Stimulated activated CD8-positive, alpha-beta memory T cell treated with anti-CD3 and anti-CD28 coated beads, Interleukin-7, amount 100 ng/mL, for 24 hours (primary cell): ENCODE results near the gene VPS35L.

Experiments
- DNase-seq: peaks from one replicate; pipeline ENCODE4 v3.0.0-alpha.2; 2020; ENCODE audit warnings: low read depth

VPS35L gene

DNA sequence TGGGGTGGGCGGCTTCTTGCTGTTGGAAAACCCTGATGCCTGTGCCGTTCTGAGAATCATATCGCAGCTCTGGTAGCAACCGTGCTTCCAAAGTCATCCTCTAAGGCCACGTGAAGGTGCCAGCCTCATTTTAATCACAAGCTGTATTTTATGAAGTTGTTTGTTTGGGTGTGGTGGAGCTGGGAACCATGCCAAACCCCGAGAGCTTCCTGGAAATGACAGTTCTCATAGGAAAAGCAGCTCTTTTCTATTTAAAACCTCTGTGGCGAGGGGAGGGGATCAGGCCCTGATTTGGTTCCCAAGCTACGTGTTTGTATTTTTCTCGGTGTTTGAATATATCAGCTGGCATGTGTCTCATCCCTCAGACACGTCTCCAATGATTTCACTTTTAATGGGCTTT lies 140.8 kb downstream of the VPS35L start:
- peak; percentile 11 for DNase-seq

DNA sequence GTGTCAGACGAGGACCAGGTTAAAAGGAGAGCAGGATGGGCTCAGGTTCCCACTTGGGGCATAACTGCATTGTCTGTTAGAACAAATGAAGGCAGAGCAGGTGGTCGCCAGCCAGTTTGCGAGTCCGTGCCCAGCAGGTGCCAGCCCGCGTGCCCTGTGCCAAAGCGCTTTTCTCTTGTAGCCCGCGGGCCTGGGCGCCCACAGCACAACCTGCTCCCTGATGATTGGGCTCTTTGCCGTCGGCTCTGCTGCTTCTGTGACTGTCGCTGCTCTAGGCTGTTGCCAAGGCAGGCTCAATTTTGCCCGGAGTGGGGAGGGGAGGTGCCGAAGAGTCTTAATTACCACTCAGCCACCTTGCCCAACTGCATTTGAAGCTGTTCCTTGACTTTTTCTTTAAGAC lies 141.5 kb downstream of the VPS35L start:
- DNase-seq: no peak

DNA sequence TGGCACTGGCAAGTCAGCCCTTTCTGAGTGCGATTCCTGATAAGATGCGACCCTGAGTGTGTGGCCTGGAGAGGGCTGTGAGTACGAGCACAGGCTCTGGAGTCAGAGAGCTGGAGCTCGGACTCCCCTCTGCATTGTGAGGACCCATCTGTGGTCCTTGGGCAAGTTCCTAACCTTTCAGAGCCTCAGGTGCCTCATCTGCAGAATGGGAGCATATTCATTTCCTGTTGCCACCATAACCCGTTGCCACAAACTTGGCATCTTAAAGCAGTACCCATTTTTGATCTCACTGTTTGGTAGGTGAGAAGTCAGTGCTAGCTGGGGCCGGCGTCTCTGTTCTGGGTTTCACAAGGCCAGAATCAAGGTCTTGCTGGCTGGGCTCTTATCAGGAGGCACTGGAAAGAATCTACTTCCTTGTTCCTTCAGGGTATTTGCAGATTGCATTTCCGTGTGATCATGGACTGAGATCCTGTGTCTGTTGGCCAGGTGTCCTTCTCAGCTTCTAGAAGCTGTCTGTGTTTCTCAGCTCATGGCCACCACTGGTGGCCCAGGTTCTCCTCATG lies 142.3 kb downstream of the VPS35L start:
- no peak for DNase-seq

DNA sequence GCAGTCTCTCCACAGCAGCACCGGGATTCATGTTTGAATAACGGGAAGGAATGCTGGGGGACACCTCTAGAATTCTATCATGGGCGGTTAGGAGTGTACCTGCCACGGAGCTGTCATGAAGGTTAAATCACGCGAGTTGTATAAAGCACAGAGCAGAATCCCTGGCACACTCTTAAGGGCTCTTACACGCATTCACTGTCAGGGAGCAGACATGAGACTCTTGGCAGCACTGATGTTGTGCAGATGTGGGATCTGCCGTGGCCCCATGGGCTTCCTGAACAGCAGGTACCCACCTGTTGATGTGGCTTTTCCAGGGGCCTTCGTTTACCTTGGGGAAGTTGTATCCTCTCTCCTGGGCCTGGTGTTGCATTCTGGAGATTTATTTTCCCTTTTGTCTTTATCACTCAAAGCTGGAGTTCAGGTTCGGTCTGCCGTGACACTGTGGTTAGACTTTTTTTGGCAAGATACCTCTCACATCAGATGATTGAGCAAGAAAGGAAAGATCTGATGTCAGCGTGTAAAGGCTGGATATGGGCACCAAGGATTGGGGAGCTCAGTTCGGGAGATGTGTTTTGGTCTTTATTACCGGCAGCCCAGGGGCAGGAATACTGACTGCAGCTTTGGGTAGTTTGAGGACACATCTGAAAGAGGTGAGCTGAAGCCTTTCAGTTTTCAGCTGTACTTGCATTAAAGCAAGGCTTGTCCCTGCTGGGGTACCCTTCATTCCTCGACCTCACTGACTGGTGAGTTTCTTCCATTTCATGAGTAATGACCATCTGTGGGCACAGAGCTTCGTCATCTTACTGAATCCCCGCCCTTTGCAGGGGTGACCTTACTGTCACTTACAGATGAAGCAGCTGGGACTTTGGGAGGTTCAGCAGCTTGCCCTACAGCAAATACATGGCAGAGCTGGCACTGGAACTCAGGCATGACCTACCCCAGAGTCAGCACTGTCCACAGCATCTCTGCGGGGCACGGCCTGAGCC lies 143.3 kb downstream of the VPS35L start:
- DNase-seq: no peak

DNA sequence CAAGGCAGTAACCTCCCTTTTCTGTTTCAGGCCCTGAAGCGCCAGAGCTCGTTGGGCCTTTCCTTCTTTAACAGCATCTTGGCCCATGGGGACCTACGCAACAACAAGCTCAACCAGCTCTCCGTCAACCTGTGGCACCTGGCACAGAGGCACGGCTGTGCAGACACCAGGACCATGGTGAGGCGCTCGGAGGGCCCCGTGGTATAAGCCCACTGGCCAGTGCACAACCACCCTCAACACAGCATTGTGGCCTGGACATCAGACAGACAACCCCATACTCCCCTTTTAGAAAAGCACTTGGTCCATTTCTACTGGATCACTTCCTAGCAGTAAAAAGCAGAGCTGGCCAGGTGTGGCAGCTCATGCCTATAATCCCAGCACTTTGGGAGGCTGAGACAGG lies 144.0 kb downstream of the VPS35L start:
- DNase-seq: no peak

DNA sequence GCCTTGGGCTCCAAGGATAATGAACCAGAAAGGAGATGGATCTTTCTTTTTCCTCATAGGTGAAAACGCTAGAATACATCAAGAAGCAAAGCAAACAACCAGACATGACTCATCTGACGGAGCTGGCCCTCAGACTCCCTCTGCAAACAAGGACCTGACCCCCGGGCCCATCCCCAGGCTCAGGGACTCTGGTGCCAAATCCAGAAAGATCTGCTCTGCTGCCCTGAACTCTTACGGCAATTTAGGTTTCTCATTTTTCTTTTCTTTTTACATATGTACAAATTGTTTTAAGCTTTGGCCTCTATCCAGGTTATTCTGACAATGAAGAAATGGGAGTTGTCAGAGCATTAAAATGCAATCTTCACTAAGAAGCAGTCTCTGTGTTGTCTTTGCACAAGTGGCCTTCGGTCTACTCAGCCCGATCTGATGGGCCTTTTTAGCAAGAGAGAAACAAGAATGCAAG lies 144.8 kb downstream of the VPS35L start:
- no peak for DNase-seq

DNA sequence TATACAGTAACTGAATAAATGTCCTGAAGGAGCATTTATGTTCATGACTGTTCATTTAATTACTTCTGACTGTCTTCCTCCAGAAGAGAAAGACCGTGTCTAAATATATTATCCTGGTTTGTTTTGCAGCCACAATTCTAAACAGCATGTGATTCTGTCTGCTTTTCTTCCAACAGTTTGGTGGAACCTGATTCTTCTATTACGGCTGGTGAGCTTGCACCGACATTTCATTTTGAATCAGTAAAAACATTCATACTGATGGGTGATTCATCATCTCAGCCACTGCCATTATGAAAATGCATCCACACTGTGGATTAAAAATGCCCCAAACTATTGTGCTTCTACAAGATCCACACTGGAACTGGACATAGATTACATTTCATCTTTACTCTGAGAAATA lies 145.6 kb downstream of the VPS35L start:
- no peak for DNase-seq

DNA sequence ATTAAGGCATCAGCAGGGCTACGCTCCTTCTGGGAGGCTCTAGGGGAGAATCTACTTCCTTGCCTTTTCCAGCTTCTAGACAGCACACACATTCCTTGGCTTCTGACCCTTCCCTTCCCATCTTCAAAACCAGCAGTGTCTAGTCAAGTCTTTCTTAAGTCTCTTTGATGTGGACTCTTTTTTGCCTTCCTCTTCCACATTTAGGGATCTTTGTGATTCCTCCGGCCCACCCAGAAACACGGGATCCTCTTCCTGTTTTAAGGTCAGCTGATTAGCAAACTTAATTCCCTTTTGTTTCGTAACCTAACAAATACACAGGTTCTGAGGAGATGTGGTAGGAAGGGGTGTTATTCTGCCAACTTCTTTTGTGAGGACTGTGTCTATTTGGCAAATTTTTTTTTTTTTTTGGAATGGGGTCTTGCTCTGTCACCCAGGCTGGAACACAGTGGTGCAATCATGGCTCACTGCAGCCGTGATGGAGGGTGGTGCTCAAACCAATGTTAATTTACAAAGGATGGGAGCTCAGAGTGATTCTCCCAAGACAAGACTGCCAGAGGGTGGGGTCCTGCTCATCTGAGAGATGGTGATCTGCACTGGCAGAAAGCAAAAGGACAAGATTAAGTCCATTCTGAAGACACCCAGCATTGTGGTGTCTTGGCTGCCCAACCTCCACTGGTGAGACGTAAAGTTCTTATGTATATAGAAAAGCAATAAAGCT lies 147.8 kb downstream of the VPS35L start:
- no peak for DNase-seq

DNA sequence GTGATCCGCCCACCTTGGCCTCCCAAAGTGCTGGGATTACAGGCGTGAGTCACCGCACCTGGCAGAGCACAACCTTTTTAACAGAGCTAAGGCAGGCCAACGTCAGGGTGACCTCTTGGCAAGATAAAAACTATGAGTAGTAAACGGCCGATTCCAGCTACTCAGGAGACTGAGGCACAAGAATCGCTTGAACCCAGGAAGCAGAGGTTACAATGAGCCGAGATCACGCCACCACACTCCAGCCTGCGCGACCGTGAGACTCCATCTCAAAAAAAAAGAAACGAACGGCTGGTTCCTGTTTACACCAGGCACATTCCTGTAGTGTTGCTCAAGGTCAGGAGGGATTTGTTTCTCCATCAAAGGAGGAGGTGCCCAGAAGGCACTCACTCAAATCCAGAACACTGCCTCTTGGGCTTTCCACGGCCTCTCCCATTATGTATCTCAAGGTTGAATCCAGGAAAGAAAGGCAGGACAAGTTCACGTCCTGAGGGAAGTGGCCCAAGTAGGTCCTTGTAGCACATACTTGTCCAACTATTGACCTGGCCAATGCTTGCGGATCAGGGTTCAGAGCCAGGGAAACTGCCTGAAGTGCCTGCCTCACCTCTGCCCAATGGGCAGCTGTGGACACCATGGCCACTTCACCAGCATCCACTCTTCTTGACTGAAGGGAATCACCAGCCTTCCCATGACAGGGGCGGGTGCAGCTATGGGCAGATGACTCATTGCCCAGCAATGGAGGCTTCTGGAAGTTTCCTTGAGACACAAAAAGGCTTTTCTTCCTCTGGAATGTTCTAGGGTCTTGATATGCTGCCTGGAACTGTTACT lies 149.0 kb downstream of the VPS35L start:
- DNase-seq: no peak

DNA sequence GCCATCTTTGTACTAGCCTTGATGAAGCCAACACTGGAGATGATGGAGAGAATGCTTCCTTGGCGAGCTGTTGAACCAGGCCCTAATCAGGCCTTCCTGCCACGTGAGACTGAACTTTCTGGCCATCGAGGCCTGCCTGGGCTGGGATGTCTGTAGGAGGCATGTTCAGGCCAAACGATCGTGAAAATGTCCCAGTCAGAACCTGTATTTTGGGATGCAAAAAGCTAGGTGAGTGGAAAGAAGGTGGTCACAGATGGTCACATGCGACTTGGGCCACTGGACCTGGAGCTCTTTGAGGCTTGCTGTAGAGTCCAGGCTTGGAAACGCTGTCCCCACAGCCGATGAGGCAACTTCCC lies 149.6 kb downstream of the VPS35L start:
- no peak for DNase-seq

DNA sequence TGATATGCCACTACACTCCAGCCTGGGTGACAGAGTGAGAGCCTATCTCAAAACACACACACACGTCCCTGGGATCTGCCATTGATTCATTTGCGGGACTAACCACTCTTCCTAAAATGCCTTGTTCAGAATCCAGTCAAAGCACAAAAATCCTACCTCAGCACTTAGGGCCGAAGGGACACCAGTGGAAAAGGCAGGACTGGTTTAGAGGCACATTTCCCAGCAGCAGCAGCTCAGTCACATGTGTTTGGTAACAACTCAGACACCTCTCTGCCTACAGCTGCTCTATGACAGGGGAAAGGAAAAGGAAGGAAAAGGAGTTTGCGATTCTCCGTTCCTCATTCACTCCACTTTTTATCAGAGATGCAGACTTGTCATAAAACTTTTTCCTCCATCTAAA lies 150.3 kb downstream of the VPS35L start:
- no peak for DNase-seq

DNA sequence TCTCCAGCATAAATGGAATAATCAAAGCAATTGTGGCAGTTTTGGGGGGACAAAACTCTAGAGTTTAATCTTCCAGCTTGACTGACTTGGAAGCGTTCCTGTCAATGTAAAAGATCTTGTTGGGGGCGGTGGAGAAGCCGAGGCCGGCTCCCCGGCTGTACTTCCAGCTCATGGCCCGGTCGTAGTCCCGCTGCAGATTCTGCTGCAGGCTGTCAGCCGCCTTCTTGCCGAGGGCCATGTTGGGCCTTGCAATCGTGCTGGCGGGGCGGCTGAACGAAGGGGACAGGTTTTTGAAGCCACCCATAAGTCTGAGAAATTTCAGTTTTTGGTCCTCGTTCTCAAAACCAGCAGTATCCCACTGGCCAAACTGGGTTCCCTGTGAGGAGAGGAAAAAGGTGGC lies 151.3 kb downstream of the VPS35L start:
- no peak for DNase-seq

DNA sequence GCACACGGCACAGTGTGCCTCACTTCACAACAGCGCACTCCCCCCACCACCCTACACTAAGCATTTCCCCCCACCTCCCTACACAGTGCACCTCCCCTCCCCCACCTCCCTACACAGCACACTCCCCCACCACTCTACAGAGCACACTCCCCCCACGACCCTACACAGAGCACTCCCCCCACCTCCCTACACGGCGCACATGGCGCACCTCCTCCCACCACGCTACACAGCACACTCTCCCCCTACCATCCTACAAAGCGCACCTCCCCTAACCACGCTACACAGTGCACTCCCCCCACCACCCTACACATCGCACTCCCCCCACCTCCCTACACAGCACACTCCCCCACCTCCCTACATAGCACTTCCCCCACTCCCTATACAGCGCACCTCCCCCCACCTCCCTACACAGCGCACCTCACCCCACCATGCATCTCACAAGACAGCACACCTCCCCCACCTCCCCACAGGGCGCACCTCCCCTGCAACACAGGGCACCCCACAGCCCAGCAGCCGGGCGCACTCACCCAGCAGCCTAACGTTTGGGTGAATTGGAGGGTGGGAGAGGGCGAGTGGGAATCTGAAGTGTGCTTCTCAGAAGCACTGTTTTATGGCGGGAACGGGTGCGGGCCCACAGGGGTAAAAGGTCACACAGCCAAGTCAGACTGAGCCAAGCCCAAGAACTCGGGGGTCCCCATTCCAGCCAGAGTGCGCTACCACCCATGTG lies 152.2 kb downstream of the VPS35L start:
- DNase-seq: no peak

DNA sequence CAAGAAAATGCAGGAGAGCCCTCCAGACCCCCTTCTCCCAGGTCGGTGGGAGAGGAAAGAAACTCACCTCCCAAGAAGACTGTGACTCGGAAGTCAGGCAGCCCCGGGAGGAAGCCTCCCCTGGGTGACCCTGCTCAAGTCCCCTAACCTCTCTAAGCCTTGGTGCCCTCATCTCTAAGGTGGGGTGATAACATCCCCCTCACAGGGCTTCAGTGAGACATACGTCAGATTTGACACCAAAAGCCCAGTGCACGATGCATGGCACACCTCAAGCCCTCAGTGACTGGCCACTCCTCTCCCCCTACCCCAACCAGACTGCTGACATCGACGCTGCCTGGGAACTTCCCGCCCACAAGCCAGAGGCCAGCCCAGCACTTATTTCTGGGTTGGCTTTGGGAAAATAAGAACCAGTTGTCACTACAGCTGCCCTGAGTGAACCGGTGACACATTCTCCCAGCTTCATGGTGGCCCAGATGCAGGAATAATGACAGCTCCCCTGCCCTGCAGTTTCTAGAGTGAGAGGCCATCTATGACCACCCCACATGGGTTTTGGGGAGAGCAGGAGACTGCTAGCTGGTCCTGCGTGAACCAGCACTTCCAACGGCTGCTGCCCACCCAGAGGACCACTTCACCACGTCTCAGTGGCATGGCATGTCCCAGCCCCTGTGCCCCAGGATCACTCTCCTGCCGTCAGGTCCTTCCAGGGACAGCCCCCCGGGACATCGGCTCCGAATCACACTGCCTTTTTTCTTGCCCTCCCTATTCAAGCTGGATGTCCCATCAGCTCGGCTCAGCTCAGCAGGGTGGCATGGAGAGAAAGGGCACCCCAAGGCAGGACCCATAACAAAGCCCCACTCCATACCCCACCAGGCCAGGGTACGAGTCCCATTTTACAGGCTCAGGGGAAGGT lies 153.0 kb downstream of the VPS35L start:
- DNase-seq: no peak

DNA sequence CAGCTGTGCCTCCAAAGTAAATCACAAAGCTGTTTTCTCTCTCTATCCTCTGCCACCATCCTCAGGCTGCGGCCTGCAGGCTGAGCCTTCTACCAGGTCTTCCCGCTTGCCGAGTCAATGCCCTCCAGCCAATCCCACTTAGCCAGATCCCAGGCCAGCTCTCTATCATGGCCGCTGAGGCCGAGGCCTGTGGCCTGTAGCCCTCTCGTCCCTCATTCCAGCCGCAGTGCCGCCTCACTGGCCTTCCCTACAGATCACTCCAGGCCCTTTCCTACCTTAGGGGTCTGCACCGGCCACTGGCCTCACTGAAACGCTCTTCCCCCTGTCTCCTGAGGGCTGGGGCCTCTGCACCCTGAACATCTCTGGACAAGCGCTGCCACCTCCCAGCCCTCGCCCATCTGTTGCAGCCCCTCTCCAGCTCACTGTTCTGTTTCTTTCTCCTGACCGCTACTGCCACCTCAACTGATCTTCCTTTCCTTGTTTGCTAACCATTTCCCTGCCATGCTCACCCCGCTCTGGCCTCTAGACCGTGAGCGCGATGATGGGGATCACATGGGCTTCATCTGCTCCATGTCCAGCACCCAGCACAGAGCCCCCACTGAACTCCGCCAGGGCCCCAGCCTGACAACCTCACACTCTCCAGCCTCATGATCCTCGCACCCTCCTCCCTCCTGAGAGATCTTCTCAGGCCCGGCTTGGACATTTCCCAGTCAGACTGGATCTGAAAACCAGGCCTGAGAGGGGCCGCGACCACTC lies 154.1 kb downstream of the VPS35L start:
- no peak for DNase-seq

DNA sequence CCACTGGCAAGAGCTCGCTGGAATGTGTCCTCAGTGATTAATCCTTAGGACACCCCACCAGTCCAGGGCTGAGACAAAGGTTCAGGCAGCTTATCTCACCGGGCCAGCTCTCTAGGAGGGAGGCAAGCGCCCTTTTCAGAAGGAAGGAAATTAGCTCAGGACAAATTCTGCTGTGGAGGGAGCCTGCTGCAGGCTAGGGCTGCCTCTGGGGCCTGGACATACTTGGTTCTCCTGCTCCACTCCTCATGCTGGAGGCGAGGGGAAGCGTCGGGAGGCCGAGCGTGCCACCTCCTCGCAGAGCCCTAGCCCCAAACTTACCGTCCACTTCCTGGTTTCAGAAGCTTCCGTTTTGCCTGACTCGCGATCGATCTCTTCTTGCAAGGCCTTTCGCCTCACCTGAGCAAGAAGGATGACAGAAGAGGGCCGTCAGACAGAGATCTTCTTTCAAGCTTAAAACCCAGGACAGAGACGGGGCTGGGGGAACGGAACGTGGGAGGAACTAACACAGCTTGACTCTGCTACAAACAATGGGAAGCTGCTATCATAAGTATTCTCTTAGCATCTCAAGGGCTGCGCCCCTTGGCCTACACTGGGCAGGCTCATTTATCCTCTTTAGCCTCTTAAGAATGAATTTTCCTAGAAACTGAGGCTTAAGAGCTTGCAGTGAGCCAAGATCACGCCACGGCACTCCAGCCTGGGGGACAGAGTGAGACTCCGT lies 154.8 kb downstream of the VPS35L start:
- DNase-seq: no peak

DNA sequence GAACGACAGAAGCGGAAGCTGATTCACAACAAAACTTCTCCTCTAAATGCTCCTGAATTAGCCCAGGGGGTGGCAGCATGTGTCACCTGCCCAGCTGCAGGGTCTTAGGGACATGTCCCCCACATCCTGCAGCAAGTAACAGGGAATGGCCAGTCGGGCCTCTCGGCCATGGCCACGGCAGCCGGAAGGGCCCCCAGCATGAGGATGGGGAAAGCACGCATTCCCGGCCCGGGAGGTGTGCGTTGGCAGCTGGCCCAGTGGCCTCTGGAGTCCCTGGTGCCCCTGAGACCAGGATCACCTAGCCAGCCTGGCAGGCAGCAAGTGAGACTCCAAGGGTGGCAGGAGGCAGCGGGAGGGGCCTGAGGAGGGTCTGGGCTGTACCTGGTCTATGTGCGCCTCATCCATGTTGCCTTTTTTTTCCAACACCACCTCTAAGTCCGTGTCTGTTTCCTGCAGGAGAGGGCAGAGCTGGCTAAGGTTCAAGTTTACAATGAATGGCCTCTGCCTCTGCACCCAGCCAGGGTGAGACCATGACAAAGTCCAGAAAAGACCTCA lies 155.6 kb downstream of the VPS35L start:
- no peak for DNase-seq

DNA sequence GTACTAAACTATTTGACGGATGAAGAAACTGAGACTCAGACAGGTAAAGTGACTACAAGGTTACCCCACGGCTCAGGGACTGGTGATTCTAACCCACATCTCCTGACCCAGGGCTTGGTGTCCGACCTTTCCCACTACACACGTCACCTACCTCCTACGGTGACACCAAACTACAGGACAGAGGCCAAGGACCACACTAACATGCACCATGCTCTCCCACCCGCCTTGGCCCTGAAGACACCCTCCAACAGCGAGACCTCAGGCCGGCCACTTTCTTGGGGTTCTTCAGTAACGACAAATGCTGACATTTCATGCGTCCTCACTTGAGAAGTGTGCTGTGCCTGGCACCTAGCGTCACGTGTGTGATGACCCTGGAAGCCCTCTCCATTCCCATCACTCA lies 156.1 kb downstream of the VPS35L start:
- no peak for DNase-seq
